ENCODE results near the gene CCDC170.

The CCDC170 gene

DNA sequence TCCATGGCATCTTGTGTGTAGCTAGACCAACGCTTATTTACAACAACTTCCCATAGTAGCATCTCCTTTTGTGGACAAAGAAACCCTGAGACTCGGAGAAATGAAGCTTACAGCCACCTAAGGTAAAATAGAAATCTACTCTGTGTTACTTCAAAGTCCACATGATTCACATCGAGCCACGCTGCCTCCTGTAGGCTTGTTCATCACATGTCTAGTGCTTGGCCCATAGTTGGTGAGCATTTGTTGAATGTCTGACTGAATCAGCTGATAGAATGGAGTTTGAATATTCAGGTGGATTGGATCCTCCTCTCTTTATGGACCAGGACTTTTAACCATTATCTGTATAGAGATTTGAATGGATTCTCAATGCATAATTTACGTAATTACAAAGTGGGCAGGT lies 130.7 kb downstream of the CCDC170 start:
- DNase-seq: no peak

DNA sequence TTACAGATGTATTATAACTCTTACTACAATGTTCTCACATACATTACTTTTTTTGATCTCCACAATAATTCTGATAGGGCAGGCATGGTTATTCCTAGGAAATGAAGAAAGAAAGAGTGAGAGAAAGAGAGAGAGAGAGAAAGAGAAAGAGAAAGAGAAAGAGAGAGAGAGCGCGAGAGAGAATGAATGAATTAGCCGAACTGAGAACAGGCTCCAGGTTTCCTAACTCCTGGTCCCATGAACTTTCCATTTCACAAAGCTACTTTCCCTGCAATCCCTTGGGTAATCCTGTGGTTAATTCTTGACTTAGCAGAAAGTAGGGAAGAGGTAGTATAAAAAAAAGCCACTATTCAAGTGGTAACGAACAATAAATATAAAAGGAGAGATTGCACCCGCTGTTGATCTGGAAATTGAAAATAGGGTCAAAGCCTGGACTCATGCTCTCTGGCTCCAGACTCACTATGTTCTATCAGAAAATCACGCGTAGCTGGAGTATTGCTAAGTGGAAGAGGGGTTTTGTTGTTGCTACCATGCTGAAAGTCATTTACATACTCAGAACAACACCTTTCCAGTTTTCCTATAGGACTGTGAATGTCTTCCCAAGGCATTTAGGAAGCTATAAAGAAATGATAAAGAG lies 131.2 kb downstream of the CCDC170 start:
- DNase-seq: no peak

DNA sequence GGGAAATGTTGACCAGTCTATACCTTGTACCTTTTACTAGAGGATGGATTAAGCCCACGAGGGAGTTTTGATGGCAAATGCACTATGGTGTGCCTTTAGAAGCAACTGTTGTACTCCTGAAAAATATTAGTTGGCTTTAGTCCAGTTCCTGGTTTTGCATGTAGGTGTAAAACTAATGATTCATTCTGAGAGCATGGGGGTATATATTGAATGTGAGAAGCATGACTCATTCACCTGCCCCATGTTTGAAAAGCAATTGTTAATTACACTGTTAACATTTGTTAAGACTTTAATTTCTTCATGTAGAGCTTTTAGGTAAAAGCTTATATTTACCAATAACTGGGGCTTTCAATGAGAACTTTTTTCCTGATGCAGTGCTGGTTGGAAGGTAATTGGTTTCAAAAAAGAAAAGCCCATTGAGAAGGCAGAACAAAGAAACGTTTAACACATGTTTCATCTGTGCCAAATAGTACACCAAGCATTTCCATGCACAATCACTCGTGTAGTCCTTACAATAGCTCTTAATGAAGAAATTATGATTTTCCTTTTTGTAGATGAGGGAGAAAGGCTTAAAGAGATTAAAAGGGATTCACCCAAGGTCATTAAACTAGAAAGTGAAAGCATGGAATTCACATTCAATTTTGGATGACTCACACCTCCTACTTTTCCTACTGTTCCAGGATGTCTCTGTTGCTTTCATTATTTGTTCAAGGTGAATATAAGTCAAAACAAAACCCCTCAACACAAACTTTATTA lies 134.1 kb downstream of the CCDC170 start:
- no peak for DNase-seq

DNA sequence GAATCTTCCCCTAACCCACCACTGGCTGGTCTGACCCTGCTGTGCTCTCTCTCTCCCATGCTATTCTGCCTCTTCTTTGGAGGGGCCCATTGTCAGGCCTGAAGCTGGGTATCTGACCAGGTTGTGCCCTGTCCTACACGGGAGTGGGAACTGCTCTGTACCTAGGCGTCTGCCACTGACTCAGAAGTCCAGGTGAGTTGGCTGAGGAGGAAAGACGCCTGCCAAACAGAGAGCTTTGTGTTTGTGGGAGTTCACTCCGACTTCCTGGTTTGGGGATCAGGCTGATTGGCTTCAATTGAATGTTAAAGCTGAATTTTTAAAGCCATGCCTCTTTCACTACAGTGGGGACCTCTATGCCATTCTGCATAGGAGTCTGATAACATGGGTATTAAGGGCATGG lies 136.0 kb downstream of the CCDC170 start:
- no peak for DNase-seq

DNA sequence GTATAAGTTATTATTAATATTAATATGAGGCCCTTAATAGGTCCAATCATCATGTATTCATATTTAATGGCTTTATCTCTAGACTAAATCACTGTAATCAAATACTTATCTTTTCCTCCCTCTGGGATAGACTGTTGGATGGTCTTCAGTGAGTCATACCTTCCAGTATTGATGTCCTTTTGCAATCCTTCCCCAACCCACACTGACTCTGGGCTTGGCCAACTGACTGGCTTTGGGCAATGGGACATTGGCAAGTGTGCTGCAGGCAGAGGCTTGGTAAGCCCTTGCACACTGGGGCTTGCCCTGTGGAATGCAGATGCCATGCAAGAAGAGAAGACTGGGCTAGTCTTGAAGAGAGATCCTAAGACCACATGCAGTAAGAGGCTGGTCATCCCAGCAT lies 136.6 kb downstream of the CCDC170 start:
- DNase-seq: no peak

DNA sequence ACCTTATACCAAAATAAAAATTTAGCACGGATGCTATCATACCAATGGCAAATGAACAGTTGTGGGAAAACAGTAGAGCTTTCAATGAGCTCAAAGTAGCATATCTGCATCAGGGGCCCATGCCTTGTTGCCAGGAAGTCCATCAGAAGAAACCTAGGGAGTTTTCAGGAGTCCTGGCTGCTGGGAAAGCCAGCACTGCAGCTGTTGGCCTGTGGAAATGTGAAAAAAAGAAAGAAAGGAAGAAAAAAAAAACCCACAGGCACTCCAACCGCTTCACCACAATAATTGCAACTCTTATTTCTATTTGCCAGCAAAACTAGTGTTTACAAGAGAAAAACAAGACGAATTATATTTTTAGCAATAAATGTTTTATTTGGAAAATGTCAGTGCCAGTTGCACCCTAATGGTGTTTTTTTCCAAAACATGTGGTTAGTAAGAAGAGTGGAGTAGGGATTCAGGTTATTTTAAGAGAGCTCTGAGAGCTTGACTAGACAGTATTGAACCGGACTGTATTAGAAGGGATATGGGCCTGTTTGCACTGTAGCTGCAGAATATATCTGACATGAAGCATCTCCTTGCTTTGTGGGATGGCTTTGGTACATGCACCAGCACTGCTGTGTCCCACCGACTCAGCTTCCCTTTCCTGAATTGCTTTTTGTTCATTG lies 137.3 kb downstream of the CCDC170 start:
- no peak for DNase-seq

DNA sequence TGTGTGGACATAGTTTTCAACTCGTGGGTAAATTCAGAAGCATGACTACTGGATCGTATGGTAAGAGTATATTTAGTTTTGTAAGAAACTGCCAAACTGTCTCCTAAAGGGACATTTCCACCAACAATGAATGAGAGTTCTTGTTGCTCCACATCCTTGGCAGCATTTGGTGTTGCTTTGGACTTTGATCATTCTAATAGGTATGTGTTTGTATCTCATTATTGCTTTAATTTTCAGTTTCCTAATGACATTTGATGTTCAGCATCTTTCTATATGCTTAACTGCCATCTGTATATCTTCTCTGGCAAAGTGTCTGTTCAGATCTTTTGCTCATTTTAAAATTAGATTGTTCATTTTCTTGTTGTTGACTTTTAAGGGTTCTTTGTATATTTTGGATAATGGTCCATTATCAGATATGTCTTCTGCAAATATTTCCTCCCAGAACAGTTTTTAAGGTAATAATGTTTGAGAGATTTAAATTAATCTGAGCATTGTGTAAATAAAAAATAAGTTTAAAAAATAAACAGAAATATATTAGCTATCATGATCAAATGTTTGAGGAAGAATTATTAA lies 138.7 kb downstream of the CCDC170 start:
- no peak for DNase-seq

DNA sequence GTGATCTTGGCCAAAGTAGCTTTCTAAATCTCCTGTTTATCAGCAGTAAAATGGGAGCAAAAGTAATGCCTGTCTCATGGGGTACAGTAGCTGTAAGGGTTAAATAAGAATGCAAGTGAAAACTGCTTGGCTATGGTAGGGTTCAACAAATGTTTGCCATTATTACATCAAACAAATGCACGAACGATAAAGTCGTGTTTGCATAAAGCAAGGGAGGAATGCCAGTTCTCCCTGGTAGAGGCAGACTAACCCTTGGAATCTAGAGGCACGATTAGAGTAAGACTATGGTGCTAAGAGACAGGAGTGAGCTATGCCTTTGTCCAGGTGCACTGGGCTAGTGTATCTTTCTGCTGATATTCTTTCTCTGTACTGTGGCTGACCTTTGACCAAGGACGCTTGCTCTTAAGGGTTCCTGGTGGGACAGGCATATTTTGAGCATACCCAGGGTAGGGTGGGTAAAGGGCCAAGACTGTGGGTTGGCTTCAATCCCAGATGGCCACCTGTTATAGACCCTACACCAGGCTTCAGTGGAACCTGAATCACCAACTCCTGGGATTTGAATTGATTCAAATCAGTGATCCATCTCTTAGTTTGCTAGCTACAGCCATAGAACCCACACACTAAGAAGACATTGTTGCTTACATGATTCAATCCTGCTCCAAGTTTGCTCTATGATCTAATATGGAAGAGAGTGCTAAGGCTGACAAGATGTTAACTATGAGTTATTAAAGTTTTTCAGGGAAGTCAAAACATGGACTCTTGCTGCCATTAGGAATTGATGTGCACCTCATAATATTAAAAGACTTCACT lies 139.9 kb downstream of the CCDC170 start:
- DNase-seq: no peak

DNA sequence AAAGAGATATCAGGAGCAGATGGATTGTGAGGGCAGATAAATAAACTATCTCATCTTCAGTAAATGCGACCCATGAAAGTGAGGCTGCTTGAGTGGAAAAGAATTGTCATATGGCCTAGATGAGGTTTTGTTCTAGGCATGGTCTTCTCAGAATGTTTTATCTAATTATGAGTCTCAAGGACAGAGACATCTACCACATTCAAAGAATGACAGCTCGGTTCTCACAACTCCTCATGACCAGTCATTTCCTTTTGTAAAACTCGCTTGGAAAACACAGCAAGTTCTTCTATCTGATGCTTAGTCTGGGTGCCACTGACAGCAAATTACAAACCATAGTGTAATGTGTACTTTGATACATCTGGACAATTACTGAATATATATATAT lies 140.5 kb downstream of the CCDC170 start:
- no peak for DNase-seq

DNA sequence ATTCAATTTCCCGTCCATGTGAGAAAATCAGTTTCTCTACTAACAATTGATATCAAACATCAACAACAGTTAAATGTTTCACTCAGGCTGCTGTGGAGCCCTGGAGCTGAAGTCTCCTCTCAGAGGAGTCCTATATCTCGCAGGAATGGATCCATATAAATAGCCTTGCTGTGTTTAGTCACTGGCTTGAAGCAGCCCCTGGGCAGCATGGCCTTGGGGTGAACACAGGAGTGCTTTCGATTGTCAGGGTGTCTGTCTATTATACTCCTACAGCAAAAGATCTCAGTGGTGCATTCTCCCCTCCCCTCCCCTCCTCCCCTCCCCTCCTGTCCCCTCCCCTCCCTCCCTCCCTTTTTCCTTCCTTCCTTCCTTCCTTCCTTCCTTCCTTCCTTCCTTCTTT lies 141.9 kb downstream of the CCDC170 start:
- no peak for DNase-seq

DNA sequence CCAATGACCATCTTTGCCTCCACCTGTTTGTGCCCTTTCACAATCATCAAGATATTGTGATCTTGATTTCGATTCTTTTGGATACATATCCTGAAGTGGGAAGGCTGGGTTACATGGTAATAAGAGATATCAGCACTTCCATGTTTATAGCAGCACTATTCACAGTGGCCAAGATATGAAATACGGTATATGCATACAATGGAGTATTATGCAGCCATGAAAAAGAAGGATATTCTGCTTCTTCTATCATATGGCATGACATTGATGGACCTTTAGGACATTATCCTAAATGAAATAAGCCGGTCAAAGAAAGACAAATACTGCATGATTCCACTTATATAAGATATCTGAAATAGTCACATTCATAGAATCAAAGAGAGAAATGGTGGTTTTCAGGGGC lies 144.0 kb downstream of the CCDC170 start:
- no peak for DNase-seq

DNA sequence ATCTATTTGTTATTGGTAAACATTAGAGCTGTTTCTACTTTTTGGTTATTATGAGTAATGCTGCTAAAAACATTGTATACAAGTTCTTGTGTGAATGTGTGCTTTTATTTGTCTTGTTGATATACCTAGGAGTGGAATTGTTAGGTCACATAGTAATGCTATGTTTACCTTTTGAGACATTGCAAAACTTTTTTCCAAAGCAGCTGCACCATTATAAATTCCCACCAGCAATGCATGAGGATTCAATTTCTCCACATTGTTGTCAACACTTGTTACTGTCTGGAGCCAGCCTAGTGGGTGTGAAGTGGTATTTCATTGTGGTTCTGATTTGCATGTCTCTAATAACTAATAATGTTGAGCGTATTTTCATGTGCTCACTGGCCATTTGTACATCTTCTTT lies 145.9 kb downstream of the CCDC170 start:
- no peak for DNase-seq

DNA sequence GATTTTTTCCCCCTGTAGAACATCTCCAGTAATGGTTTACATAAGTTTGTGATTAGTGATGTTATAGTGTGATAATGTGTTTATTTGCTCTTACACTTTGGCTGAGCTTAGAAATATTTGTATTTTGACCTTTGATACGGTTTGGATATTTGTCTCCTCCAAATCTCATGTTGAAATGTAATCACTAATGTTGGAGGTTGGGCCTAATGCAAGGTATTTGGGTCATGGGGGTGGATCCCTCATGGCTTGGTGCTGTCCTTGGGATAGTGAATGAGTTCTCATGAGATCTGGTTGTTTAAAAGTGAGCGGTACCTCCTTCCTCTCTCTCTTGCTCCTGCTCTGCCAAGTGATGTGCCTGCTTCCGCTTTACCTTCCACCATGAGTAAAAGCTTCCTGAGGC lies 147.2 kb downstream of the CCDC170 start:
- no peak for DNase-seq

DNA sequence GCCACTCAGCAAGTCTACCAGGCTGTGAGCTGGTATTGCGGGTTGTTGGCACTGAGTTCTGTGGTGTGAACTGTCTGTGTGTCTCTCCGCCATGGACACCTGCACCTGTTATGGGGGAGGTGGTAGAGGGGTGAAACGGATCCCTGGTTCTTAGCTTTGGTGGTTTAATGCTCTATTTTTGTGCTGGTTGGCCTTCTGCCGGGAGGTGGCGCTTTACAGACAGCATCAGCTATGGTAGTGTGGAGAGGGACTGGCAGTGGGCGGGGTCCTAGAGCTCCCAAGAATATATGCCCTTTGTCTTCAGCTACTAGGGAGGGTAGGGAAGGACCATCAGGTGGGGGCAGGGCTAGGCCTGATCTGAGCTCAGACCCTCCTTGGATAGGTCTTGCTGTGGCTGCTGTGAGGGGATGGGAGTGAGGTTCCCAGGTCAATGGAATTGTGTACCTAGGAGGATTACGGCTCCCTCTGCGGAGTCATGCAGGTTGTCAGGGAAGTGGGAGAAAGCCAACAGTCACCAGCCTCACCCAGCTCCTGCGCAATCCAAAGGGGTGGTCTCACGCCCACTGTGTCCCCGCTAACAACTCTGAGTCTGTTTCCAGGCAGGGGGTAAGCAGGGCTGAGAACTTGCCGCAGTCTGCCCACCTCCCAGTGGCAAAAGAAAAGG lies 154.3 kb downstream of the CCDC170 start:
- no peak for DNase-seq

DNA sequence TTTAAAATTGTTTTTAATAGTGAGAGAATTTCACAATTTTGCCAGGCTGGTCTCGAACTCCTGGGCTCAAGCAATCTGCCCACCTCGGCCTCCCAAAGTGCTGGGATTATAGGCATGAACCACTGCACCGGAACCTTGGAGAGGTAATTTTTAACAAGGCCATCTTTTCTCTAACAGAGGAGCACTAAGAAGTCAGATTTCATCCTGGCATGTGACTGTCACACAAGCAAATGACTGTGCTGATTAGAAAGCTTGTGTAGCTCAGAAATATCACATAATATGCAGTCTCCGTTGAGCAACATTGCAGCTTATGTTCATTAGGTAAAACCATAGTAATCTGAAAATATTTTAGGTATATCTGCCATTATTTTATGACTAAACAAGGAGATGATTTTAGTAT lies 156.0 kb downstream of the CCDC170 start:
- DNase-seq: no peak

DNA sequence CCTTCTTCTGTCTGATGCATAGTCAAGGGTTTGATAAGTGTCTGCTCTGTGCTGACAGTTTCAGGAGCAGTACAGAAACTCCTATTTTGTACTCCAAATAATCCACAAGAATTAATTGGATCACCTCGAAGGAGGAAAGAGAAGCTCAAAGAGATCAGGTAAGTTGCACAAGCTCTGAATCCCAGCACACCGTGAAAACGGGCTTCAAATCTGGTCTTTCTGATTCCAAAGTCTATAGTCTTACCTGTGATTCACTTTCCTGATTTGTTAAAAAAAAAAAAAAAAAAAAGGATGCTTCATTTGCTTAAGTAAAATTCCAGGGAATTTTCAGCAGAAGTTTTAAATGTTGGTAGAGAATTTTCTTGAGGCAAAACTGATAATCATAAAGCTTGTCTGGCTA lies 157.8 kb downstream of the CCDC170 start:
- no peak for DNase-seq

DNA sequence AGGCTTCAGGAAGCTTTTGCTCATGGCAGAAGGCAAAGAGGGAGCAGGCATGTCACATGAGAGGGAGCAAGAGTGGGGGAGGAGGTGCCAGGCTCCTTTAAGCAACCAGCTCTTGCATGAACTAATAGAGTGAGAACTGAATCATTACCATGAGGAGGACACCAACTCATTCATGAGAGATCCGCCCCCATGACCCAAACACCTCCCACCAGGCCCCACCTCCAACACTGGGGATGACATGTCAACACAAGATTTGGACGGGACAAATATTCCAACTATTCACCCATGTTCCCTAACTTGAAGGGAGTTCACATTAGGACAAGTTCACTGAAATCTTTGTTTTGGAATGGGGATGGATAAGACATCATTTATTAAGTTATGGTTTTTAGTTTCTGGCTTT lies 158.5 kb downstream of the CCDC170 start:
- DNase-seq: no peak

DNA sequence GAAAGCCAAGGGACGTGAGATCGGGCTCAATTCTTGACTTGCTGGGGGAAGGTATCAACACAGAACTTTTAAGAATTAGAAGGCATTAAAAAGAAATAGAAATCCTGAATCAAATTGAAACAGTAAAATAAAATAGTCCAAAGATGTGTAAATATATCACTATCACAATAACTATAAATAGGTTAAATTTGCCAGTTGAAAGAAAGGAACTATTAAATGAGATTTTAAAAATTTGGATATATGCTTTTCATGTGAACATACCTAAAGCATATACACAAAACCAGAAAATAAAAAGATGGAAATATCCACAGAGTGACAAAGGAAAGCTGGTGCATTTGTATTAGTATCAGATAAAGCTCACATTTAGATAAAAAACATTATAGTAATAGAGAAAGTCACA lies 161.3 kb downstream of the CCDC170 start:
- no peak for DNase-seq

DNA sequence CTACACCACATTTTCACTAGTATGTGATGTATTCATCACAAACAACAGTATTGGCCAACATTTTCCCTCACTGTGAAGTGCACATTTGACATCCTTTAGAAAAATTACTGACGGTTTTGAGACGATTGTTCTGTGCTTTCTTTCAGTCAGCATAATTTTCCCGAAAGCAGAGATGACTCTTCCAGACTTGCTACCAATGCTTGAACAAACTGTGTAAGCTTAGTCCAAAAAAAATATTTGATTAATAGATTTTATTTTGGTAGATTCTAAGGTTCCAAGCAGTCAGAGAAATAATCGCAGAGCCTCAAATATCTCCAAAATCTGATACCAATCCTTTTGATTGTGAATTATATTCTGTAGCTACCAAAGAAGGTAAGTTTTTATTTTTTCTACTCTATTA lies 162.6 kb downstream of the CCDC170 start:
- DNase-seq: no peak

DNA sequence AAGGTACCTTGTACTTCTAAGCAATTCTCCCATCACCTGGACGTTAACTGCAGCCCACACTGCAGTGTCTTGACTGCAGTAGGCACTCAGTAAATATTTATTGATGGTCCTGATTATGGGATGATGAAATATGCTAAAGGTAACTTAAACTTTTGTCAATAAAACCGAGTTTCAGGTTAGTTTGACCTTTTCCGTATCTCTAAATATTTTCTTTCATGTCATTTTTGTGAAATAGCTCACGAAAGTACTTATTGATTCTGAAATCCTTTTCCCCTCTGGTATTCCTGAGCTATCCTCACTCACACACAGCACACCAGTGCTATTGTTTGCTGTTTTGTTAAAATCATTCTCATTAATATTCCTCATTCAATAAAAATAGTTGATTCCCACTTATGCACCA lies 164.3 kb downstream of the CCDC170 start:
- no peak for DNase-seq

DNA sequence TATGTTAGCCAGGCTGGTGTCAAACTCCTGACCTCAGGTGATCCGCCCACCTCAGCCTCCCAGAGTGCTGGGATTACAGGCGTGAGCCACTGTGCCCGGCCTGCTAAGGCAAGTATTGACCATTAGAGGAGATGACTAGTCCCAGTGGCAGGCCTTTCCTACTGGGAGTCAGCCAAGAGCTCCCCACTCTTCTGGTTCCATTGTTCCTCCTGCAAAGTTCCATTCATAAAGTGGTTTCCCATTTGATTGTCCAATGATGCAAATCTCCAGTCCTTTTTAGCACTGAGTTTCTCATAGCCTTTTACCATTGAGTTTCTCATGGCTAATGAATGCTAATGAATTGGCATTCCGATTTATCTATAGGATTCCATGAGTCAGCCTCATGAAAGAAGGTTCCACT lies 165.4 kb downstream of the CCDC170 start:
- DNase-seq: no peak

DNA sequence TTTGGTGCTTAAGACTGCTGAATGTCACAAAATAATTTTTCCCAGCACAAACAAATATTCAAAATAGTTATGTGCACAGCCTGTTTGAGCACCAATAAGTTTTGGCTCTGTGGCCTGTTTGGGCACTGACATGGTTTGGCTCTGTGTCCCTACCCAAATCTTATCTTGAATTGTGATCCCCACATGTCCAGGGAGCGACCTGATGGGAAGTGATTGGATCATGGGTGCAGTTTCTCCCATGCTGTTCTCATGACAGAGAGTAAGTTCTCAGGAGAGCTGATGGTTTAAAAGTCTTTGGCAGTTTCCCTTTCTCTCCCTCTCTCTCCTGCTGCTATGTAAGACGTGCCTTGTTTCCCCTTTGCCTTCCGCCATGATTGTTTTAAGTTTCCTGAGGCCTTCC lies 167.7 kb downstream of the CCDC170 start:
- no peak for DNase-seq

DNA sequence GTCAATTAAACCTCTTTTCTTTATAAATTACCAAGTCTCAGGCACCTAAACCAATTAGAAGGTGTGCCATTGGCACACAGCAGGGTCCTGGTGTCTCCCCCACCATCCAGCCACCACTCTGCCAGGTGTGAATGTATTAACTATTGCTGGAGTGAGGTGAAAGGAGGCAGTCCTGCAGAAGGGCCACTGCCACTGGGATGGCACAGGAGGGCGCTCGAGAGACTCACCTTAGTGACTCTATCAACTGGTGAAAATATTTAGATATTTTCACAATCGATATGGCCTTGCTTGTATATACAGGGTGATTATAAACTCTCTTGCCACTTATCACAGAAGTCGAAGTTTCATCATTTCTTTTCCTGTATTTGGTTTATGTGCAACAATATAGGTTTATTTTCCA lies 168.1 kb downstream of the CCDC170 start:
- DNase-seq: no peak

All from central memory CD4-positive, alpha-beta T cell (primary cell).